Body of pancreas (tissue), 4 donors: Measurements from ENCODE around the gene DNAJC4. TPM values are rescaled to one million over a fixed set of nuclear protein-coding genes. Genes with fewer than 3 reads are reported as not detected.

ENCODE experiments used
- ATAC-seq: fragments of 150-250 bp; one replicate; pipeline ENCODE4 v1.9.1; 2016
- DNase-seq, 4 donors: peaks; one replicate each; pipeline ENCODE4 v3.0.0-alpha.2; 2019
- H3K27ac ChIP-seq, 4 donors: fragments of 200-600 bp; sonication (generic); 1 replicate in 3 of 4; 2 replicates in 1 of 4; pipeline versions ENCODE4 v1.5.1 to v1.6.1; 2016 to 2019; ENCODE audit warnings: mild to moderate bottlenecking in 1 of 4, mixed read lengths in 1 of 4, moderate library complexity in 1 of 4
- H3K27me3 ChIP-seq, 2 donors: fragments of 200-600 bp; sonication (generic); one replicate each; pipeline ENCODE4 v1.6.0; 2016; ENCODE audit warnings: mild to moderate bottlenecking in 1 of 2
- H3K36me3 ChIP-seq, 2 donors: fragments of 200-600 bp; sonication (generic); replicated peaks in 1 of 2; 2 replicates each; pipeline ENCODE4 v1.5.1; 2016; ENCODE audit warnings: low read depth in 2 of 2; ENCODE audit not compliant: insufficient read depth in 1 of 2
- H3K4me1 ChIP-seq: fragments of 200-600 bp; sonication (generic); one replicate; pipeline ENCODE4 v1.6.0; 2016
- H3K4me3 ChIP-seq, 2 donors: fragments of 200-600 bp; sonication (generic); 1 replicate in 1 of 2; 2 replicates in 1 of 2; pipeline ENCODE4 v1.5.1; 2016 to 2019
- H3K9me3 ChIP-seq, 3 donors: fragments of 200-600 bp; sonication (generic); 1 replicate in 2 of 3; 2 replicates in 1 of 3; pipeline ENCODE4 v1.5.1; 2016
- POLR2A ChIP-seq, 3 donors: fragments of 450-650 bp; IDR thresholded peaks; one replicate each; pipeline ENCODE4 v1.6.1; 2016; ENCODE audit warnings: antibody characterized with exemption in 3 of 3, mild to moderate bottlenecking in 2 of 3
- WGBS, 2 donors: methylation state at CpG; one replicate each; pipeline ENCODE4 v1.1.5; 2017; 5-methylcytosine and 5-hydroxymethylcytosine counted together
- intact Hi-C: fragments of 100-400 bp; cut with DNase I; formaldehyde crosslinking; loops from one replicate; pipeline ENCODE4 v1.15.1; 2023
- total RNA-seq, 2 donors: library from RNA; depleted of rRNA; stranded (reverse); fragments of >200 nt; gene quantifications; one replicate each; pipeline ENCODE4 v1.1.0, GENCODE V29; 2016
- TF ChIP-seq, protein P1 (sequence below), 7 experiments: fragments of 450-650 bp in 4 of 7; fragments of 200-600 bp in 3 of 7; sonication (generic) in 3 of 7; IDR thresholded peaks; one replicate each; pipeline ENCODE4 v1.5.1; 2016 to 2019; ENCODE audit warnings: antibody characterized with exemption in 7 of 7

DNAJC4 gene
- total RNA-seq, 2 donors from 2014 or later = 23.6 to 56.7 TPM

DNA sequence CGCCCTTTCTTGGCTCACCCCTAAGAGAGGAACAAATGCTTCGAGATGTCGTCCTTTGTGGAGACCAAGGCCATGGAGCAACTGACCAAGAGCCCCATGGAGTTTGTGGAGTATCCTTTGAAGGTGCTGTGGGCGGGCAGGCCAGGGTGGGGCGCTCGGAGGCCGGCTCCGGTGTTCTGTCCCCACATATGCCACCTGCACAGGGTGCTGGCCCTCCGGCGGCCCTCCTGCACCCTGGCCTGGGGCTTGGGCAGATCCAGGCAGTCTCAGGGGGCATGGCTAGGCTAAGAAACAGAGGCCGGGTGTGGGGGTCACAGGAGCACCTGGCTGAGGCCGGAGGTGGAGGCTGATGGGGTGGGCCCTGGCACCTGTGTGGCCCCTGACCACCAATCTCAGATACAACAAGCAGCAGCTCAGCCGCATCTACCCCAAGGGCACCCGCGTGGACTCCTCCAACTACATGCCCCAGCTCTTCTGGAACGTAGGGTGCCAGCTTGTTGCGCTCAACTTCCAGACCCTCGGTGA lies 31.3 kb downstream of the DNAJC4 start:
- DNase-seq (no peak), ATAC-seq (no peak)
- WGBS, 2 donors = 85 to 90% methylated on average over 12 to 16 of the region's 18 CpGs
- no peaks in the 10 kb centered on the region for H3K27me3 ChIP-seq
- H3K4me3 ChIP-seq = no peak overlapping the region
- TF ChIP-seq POLR2A (IDR thresholded peaks at IDR 0.05) = no peak
- TF ChIP-seq, protein P1, sequence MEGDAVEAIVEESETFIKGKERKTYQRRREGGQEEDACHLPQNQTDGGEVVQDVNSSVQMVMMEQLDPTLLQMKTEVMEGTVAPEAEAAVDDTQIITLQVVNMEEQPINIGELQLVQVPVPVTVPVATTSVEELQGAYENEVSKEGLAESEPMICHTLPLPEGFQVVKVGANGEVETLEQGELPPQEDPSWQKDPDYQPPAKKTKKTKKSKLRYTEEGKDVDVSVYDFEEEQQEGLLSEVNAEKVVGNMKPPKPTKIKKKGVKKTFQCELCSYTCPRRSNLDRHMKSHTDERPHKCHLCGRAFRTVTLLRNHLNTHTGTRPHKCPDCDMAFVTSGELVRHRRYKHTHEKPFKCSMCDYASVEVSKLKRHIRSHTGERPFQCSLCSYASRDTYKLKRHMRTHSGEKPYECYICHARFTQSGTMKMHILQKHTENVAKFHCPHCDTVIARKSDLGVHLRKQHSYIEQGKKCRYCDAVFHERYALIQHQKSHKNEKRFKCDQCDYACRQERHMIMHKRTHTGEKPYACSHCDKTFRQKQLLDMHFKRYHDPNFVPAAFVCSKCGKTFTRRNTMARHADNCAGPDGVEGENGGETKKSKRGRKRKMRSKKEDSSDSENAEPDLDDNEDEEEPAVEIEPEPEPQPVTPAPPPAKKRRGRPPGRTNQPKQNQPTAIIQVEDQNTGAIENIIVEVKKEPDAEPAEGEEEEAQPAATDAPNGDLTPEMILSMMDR (IDR thresholded peaks at IDR 0.05) = no peak
- no peaks in the 10 kb centered on the region for H3K9me3 ChIP-seq
- no peaks in the 10 kb centered on the region for H3K36me3 ChIP-seq
- H3K27ac ChIP-seq = no peak overlapping the region
- no peaks in the 10 kb centered on the region for H3K4me1 ChIP-seq
- intact Hi-C loops = no loop called here

DNA sequence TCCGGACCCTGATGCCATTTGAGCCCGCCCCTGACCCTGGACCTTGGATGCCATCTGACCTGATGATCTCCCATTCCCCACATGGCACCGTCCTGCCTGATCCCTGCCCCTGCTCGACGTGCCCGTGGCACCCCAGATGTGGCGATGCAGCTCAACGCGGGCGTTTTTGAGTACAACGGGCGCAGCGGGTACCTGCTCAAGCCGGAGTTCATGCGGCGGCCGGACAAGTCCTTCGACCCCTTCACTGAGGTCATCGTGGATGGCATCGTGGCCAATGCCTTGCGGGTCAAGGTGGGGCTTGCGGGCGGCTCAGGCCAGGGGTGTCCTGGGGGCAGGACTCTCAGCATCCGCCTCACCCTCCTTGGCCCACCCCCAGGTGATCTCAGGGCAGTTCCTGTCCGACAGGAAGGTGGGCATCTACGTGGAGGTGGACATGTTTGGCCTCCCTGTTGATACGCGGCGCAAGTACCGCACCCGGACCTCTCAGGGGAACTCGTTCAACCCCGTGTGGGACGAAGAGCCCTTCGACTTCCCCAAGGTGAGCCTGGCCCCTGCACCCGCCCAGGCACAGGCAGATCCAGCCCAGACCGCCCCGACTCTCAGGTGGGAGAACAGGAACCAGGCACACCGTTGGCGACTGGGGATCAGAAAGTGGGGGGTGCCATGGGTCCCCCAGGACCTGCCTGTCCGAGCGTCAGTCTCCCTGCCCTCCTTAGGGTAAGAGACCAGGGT lies 32.1 kb downstream of the DNAJC4 start:
- H3K27me3 ChIP-seq = no peaks in the 10 kb centered on the region
- ATAC-seq (no peak), DNase-seq (no peak)
- WGBS, 2 donors = 93% methylated on average over 36 to 42 of the region's 42 CpGs
- TF ChIP-seq, protein P1 (IDR thresholded peaks at IDR 0.05) = no peak
- TF ChIP-seq POLR2A (IDR thresholded peaks at IDR 0.05) = no peak
- H3K4me1 ChIP-seq = no peaks in the 10 kb centered on the region
- no peaks in the 10 kb centered on the region for H3K36me3 ChIP-seq
- H3K9me3 ChIP-seq = no peaks in the 10 kb centered on the region
- H3K27ac ChIP-seq = no peak overlapping the region
- H3K4me3 ChIP-seq = no peak overlapping the region
- intact Hi-C loops = no loop called here

DNA sequence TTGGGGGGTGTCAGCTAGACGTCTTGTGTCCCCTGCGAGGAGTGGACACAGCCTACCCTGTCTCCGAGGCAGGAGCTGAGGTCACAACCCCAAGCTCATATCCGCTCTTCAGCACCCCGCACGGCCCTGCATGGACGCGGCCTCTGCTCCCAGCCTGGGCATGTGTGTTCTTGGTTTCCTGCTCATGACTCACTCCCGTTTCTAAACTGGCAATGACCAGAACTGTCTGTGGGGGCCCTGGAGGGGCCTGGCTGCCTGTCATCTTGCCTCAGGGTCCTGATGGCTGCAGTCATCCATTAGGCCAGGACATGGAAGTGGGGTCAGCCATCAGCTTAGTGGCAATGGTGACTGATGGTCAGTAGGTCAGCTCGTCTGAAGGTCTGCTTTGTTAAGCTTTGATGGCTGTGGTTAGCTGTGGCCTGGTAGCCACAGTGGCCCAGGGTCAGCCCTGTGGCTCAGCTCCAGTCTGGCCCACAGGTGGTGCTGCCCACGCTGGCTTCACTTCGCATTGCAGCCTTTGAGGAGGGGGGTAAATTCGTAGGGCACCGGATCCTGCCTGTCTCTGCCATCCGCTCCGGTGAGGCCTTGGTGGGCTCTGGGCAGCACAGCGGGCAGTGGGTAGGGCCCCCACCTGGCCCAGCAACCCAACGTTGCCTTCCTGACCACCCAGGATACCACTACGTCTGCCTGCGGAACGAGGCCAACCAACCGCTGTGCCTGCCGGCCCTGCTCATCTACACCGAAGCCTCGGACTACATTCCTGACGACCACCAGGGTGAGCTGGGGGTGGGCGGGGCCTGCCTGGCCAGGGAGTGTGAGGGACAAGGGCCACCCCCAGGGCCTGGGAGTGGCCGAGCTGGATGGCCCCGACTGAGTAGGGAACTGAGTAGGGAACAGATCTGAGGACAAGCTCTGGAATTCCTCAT lies 32.9 kb downstream of the DNAJC4 start:
- DNase-seq (no peak), ATAC-seq (no peak)
- Histone ChIP-seq H3K4me1 (peaks cover 7% of the 10 kb centered on the region), H3K9me3 (no peaks in the 10 kb centered on the region), H3K27ac (no peak overlapping the region), H3K27me3 (no peaks in the 10 kb centered on the region), H3K4me3 (no peak overlapping the region), H3K36me3 (no peaks in the 10 kb centered on the region)
- 81 to 83% methylated on average over 13 to 27 of the region's 29 CpGs for WGBS, 2 donors
- intact Hi-C loops = no loop called here
- TF ChIP-seq, protein P1 (IDR thresholded peaks at IDR 0.05) = no peak
- no peak for TF ChIP-seq POLR2A (IDR thresholded peaks at IDR 0.05)

DNA sequence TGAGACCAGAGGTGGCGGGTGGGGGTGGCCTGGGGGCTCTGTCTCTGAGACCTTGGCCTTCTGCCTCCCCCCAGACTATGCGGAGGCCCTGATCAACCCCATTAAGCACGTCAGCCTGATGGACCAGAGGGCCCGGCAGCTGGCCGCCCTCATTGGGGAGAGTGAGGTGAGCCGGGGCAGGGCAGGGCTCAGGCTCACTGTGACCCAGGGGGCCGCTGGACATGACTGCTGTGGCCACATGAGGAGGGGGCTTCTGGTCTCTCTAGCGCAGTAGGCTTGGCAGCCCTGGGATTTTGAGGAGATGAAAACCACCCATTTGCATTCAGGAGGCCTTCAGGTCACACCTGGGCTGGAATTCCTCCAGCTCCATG lies 33.6 kb downstream of the DNAJC4 start:
- peaks cover 13% of the 10 kb centered on the region for H3K4me1 ChIP-seq
- DNase-seq = no peak
- TF ChIP-seq POLR2A (IDR thresholded peaks at IDR 0.05) = no peak
- intact Hi-C loops = no loop called here
- H3K9me3 ChIP-seq = no peaks in the 10 kb centered on the region
- H3K4me3 ChIP-seq = no peak overlapping the region
- no peak overlapping the region for H3K27ac ChIP-seq
- 93 to 94% methylated on average over 6 to 7 of the region's 8 CpGs for WGBS, 2 donors
- no peak for ATAC-seq
- H3K27me3 ChIP-seq = no peaks in the 10 kb centered on the region
- no peaks in the 10 kb centered on the region for H3K36me3 ChIP-seq

DNA sequence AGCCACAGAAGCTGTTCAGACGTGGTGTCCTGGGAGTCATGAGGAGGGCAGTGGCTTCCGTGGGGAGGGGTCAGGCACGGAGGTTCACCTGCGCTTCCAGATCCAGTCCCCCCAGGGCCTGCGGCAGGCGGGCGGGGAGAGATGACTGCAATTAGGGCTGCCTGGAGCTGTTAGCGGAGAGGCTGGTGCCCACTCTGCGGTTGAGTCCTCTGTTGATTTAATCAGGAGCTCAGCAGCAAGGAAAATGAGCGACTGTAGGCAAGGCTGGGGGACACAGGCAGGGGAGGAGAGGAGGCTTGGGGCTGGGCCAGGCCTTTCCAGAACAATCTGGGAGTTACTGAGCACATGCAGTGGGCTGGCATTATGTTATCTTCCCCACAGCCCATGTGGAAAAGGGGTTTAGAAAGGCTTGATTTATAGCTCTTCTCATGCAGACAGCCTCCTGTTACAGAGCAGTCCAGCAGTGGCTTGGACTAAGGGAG lies 34.1 kb downstream of the DNAJC4 start:
- TF ChIP-seq POLR2A (IDR thresholded peaks at IDR 0.05) = no peak
- TF ChIP-seq, protein P1 (IDR thresholded peaks at IDR 0.05) = no peak
- no peaks in the 10 kb centered on the region for H3K9me3 ChIP-seq
- no peaks in the 10 kb centered on the region for H3K27me3 ChIP-seq
- intact Hi-C loops = no loop called here
- H3K4me3 ChIP-seq = no peak overlapping the region
- no peak overlapping the region for H3K27ac ChIP-seq
- ATAC-seq (no peak), DNase-seq (no peak)
- H3K4me1 ChIP-seq = peaks cover 18% of the 10 kb centered on the region
- 93 to 94% methylated on average over 3 to 10 of the region's 10 CpGs for WGBS, 2 donors
- H3K36me3 ChIP-seq = no peaks in the 10 kb centered on the region
